ENCODE measurements around the gene PRLR. TPM values are rescaled to one million over a fixed set of nuclear protein-coding genes. Genes with fewer than 3 reads are reported as not detected.
A peak's percentile ranks its signal among the peaks of the same experiment; 100 is the strongest.

Gene PRLR
- total RNA-seq, 3 donors from 2014 or later, result 10.3 to 47.1 (median 35.8) TPM

DNA sequence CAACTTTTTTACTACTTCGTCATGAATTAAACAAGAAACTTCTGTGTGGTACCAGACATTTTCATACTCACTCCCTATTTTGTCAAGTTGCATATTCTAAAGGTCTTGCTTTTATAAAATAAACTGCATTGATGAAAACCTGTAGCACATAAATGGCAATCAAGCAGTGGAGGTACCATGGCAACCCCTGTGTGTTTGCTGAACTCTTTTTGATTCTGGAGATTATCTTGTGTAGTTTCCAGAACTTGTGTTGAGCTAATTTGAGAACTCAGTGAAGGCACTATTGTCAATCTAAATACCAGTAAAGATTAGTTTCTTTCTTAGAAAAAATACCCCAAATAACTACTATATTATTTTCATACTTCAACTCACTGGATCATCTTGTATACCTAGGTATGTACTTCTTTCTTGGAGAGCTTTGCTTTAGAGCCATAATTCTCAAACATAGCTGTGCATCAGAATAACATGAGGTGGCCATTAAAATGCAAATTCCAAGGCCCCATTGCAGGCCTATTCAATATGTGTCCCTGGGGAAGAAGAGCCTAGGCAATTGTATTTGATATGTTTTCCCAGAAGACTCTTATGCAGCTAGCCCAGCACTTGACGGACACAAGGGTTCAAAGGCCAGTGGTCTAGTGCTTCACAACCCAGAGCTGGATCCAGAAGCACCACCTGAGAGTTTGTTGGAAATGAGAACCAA, 9.8 kb upstream of the PRLR start:
- intact Hi-C loops (cut with DNase I, micrococcal nuclease), result no loop called here
- ATAC-seq, result no peak
- Histone ChIP-seq H3K4me1 (ENCODE audit: low read depth) (peaks cover 11% of the 10 kb centered on the region), H3K36me3 (ENCODE audit: low read depth) (no peaks in the 10 kb centered on the region), H3K9me3 (no peaks in the 10 kb centered on the region), H3K4me3 (no peak overlapping the region)
- DNase-seq, result no peak
- TF ChIP-seq, protein P1, sequence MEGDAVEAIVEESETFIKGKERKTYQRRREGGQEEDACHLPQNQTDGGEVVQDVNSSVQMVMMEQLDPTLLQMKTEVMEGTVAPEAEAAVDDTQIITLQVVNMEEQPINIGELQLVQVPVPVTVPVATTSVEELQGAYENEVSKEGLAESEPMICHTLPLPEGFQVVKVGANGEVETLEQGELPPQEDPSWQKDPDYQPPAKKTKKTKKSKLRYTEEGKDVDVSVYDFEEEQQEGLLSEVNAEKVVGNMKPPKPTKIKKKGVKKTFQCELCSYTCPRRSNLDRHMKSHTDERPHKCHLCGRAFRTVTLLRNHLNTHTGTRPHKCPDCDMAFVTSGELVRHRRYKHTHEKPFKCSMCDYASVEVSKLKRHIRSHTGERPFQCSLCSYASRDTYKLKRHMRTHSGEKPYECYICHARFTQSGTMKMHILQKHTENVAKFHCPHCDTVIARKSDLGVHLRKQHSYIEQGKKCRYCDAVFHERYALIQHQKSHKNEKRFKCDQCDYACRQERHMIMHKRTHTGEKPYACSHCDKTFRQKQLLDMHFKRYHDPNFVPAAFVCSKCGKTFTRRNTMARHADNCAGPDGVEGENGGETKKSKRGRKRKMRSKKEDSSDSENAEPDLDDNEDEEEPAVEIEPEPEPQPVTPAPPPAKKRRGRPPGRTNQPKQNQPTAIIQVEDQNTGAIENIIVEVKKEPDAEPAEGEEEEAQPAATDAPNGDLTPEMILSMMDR (IDR thresholded peaks at IDR 0.05), result no peak

DNA sequence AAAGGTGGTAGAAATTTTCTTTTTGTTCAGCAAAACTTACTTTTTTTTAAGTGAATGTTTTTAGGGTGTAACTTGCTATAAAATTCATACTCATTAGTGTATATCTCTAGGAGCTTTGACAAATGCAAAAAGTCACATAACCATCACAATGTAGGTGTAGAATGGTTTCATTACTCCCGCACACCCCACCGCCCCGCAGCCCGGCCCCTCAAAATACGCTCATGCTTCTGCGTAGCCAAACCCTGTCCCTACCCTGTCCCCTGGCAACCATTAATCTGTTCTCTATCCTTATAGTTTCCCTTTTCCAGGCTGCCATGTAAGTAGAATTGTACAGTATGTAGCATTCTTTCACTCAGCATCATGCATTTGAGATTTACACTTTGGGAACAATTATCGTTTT, 9.2 kb upstream of the PRLR start:
- intact Hi-C loops (cut with DNase I, micrococcal nuclease), result no loop called here
- TF ChIP-seq, protein P1 (IDR thresholded peaks at IDR 0.05), result no peak
- H3K9me3 ChIP-seq, result no peaks in the 10 kb centered on the region
- H3K36me3 ChIP-seq (ENCODE audit: low read depth), result no peaks in the 10 kb centered on the region
- no peak for DNase-seq
- no peak overlapping the region for H3K4me3 ChIP-seq
- no peak for ATAC-seq
- peaks cover 11% of the 10 kb centered on the region for H3K4me1 ChIP-seq (ENCODE audit: low read depth)

DNA sequence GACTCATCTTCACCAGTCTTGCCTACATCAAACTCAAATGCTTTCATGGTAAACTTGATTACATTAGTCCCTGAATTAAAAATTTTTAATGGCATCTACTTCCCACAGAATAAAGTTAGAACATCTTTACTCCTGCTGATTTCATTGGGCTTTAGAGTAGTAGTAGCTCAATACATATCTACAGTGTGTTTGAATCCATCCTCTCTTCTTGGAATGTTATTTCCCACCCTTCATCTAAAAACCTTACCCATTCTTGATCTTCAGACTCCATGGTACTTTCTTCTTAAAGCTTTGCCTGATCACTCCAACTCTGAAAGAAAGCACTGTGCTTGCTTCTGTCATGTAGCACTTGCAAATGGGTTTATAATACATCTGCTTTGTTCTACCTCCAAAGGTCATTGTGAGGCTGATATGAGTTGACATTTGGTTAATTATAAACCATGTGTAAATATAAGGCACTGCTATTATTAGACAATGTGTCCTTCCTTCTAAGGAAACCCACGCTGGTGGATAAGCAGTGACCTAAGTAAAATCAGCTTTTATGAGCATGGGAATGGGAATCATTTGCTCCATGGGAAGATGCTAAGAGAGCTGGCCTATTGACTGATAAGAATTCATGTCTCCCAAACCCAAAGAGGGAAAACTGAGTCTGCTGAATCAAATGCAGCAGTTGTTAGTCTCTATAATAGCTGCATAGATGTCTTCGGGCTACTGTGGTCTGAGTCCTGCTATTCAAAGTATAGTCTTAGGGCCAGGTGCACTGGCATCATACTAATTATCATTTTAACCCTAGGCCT, 7.5 kb upstream of the PRLR start:
- ATAC-seq (peak; percentile 95), DNase-seq (peak in 1 of 3 donors; percentile 31)
- intact Hi-C loops (cut with DNase I, micrococcal nuclease), result no loop called here

DNA sequence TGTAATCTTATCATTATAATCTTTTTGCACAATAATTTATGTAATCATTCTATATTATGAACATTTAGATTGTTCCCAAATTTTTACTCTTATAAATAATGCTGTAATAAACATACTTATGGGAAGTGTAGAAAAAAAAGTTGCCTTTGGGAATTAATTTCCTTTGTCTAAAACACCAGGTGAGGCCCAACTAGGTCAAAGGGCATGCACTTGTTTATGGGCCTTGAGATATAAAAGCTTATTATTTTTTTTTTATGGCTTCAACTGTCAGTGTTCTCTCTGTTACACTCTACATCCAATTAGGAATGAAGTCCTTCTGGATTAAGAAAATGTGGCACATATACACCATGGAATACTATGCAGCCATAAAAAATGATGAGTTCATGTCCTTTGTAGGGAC, 6.5 kb upstream of the PRLR start:
- peaks cover 11% of the 10 kb centered on the region for H3K4me1 ChIP-seq (ENCODE audit: low read depth)
- H3K9me3 ChIP-seq, result no peaks in the 10 kb centered on the region
- ATAC-seq, result peak; percentile 43
- intact Hi-C loops (cut with DNase I, micrococcal nuclease), result no loop called here
- H3K36me3 ChIP-seq (ENCODE audit: low read depth), result no peaks in the 10 kb centered on the region
- DNase-seq, result peak in 1 of 3 donors; percentile 26
- TF ChIP-seq, protein P1 (IDR thresholded peaks at IDR 0.05), result no peak
- no peak overlapping the region for H3K4me3 ChIP-seq

More for the DNA sequence above, 7.5 kb upstream of the PRLR start:
- no peaks in the 10 kb centered on the region for H3K9me3 ChIP-seq
- H3K36me3 ChIP-seq (ENCODE audit: low read depth), result no peaks in the 10 kb centered on the region
- H3K4me3 ChIP-seq, result no peak overlapping the region
- TF ChIP-seq, protein P1 (IDR thresholded peaks at IDR 0.05), result no peak
- peaks cover 11% of the 10 kb centered on the region for H3K4me1 ChIP-seq (ENCODE audit: low read depth)

DNA sequence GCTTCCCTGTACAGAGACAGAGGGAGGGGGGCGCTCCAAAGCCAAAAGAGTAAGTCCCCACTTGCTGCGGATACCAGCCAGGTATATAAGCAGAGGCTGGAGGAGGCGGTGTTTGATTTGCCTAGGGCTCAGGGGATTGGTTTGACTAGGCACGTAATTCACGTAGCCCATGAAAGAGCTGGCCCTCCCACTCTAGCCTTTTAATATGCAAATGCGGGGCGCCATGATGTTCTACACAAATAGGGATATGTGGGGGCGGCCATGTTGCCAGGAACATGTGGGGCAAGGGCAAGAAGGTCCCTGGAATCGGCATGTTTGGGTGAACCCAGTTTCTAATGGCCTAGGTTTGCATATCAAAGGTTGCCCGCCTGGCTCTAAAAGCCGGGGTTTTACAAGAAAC, 3.3 kb upstream of the PRLR start:
- TF ChIP-seq, protein P1 (IDR thresholded peaks at IDR 0.05), result no peak

More for the DNA sequence above, 3.3 kb upstream of the PRLR start:
- no peak for DNase-seq
- H3K4me3 ChIP-seq, result no peak overlapping the region
- no peak for ATAC-seq
- H3K4me1 ChIP-seq (ENCODE audit: low read depth), result peaks cover 23% of the 10 kb centered on the region
- H3K9me3 ChIP-seq, result no peaks in the 10 kb centered on the region
- intact Hi-C loops (cut with DNase I, micrococcal nuclease), result no loop called here
- no peaks in the 10 kb centered on the region for H3K36me3 ChIP-seq (ENCODE audit: low read depth)

Measured in mucosa of descending colon (tissue), 3 donors.